Keratinocyte (primary cell): Measurements from ENCODE around the gene OR10H2. TPM values are rescaled to one million over a fixed set of nuclear protein-coding genes. Genes with fewer than 3 reads are reported as not detected.

Source experiments
- DNase-seq: peaks from one replicate; pipeline ENCODE4 v3.0.0-alpha.2; 2011; ENCODE audit warnings: low read depth, missing footprints, low spot score
- FAIRE-seq: peaks from 2 replicates; lab custom pipeline; 2011; peaks lifted over from hg19 to GRCh38; lab: Jason Lieb, UNC
- H2AFZ ChIP-seq: 2 replicates; pipeline ENCODE4 v1.6.0; 2012; ENCODE audit warnings: low read length, control low read depth, inconsistent platforms; ENCODE audit not compliant: control insufficient read depth
- H3K27ac ChIP-seq: 2 replicates; pipeline ENCODE4 v1.5.1; 2011; ENCODE audit warnings: low read length; ENCODE audit not compliant: control insufficient read depth, insufficient read depth
- H3K27me3 ChIP-seq: 3 replicates; pipeline ENCODE4 v1.6.0; 2011; ENCODE audit warnings: low read length; ENCODE audit not compliant: control insufficient read depth, insufficient read depth; ENCODE audit errors: extremely low read depth
- H3K36me3 ChIP-seq, 2 experiments: 2 replicates in 1 of 2; 3 replicates in 1 of 2; pipeline ENCODE4 v1.5.1; 2011; ENCODE audit warnings: low read length in 2 of 2, mild to moderate bottlenecking in 1 of 2; ENCODE audit not compliant: control insufficient read depth in 2 of 2, insufficient read depth in 2 of 2; ENCODE audit errors: extremely low read depth in 1 of 2
- H3K4me1 ChIP-seq: 3 replicates; pipeline ENCODE4 v1.5.1; 2011; ENCODE audit warnings: low read length; ENCODE audit not compliant: control insufficient read depth, insufficient read depth; ENCODE audit errors: extremely low read depth
- H3K4me2 ChIP-seq: 3 replicates; pipeline ENCODE4 v1.6.0; 2011; ENCODE audit warnings: low read depth, low read length; ENCODE audit not compliant: control insufficient read depth, insufficient read depth; ENCODE audit errors: extremely low read depth
- H3K4me3 ChIP-seq, 3 experiments: fragments of 200-600 bp in 1 of 3; sonication (generic) in 1 of 3; 2 replicates in 2 of 3; 3 replicates in 1 of 3; pipeline ENCODE4 v1.5.1; 2011 to 2016; ENCODE audit warnings: low read length in 3 of 3, mild to moderate bottlenecking in 3 of 3, control low read depth in 2 of 3, inconsistent platforms in 1 of 3, low read depth in 1 of 3, mixed read lengths in 1 of 3, mixed run types in 1 of 3, moderate library complexity in 1 of 3; ENCODE audit not compliant: control insufficient read depth in 2 of 3, insufficient read depth in 2 of 3; ENCODE audit errors: extremely low read depth in 1 of 3
- H3K79me2 ChIP-seq: 2 replicates; pipeline ENCODE4 v1.6.0; 2012; ENCODE audit warnings: low read length; ENCODE audit not compliant: control insufficient read depth, insufficient read depth
- H3K9ac ChIP-seq: 3 replicates; pipeline ENCODE4 v1.6.0; 2011; ENCODE audit warnings: low read length; ENCODE audit not compliant: control insufficient read depth, insufficient read depth; ENCODE audit errors: extremely low read depth
- H3K9me1 ChIP-seq: 3 replicates; pipeline ENCODE4 v1.6.0; 2011; ENCODE audit warnings: low read length; ENCODE audit not compliant: control insufficient read depth, insufficient read depth; ENCODE audit errors: extremely low read depth
- H3K9me3 ChIP-seq: 2 replicates; pipeline ENCODE4 v1.5.1; 2012; ENCODE audit warnings: low read depth, low read length; ENCODE audit not compliant: control insufficient read depth
- H4K20me1 ChIP-seq: 3 replicates; pipeline ENCODE4 v1.6.0; 2011; ENCODE audit warnings: low read length; ENCODE audit not compliant: control insufficient read depth, insufficient read depth; ENCODE audit errors: extremely low read depth
- EZH2 ChIP-seq: IDR thresholded peaks from one replicate; pipeline ENCODE4 v1.6.1; 2012; ENCODE audit warnings: inconsistent platforms, mild to moderate bottlenecking, low read length, moderate library complexity
- dilution Hi-C: fragments of 300-500 bp; cut with MboI; formaldehyde crosslinking; loops from one replicate; pipeline ENCODE4 v1.7.0; 2020; ENCODE audit warnings: low sequenced_read_pairs; ENCODE audit not compliant: extremely low pct_ligation_motif_present
- polyA plus RNA-seq, 5 experiments: library from polyadenylated mRNA; depleted of rRNA in 3 of 5; stranded (reverse) in 3 of 5; stranded (forward) in 1 of 5; unstranded in 1 of 5; fragments of >200 nt; gene quantifications; 1 replicate in 1 of 5; 2 replicates in 3 of 5; 3 replicates in 1 of 5; pipeline versions ENCODE4 v1.2.1 to v1.2.3, GENCODE V29; 2011 to 2012; ENCODE audit warnings: missing spikeins in 2 of 5, low read depth in 1 of 5, low replicate concordance in 1 of 5
- TF ChIP-seq, protein P1 (sequence below), 3 experiments: IDR thresholded peaks in 1 of 3; conservative IDR thresholded peaks in 1 of 3; optimal IDR thresholded peaks in 1 of 3; 2 replicates in 2 of 3; 3 replicates in 1 of 3; pipeline versions ENCODE3 to v1.5.1; 2011; ENCODE audit warnings: low read length in 3 of 3, mild to moderate bottlenecking in 3 of 3, moderate library complexity in 2 of 3, control low read depth in 1 of 3, inconsistent platforms in 1 of 3; ENCODE audit not compliant: insufficient read depth in 2 of 3; ENCODE audit errors: extremely low read depth in 1 of 3

Gene OR10H2
- polyA plus RNA-seq, 1 donor (not counting 4 experiments of a cell fraction or from before 2014, with no cell fraction given): not detected

DNA sequence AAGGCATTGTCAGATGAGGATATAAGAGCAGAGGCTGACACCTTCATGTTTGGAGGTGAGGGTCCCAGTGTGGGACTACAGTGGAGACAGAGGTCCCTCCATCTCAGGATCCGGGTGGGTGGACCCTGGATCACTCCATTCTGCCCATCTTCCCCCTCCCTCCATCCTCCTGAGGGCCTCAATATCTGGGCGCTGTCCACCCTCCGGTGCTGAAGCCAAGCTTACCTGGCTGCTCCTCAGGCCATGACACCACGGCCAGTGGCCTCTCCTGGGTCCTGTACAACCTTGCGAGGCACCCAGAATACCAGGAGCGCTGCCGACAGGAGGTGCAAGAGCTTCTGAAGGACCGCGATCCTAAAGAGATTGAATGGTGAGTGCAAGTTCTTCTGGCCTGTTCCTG, 43.0 kb upstream of the OR10H2 start:
- no peaks in the 10 kb centered on the region for H3K9me3 ChIP-seq
- dilution Hi-C loops: no loop called here
- H3K9ac ChIP-seq: no peak overlapping the region
- no peak overlapping the region for H2AFZ ChIP-seq
- H3K4me3 ChIP-seq: no peak overlapping the region
- TF ChIP-seq EZH2: no peak
- TF ChIP-seq, protein P1, sequence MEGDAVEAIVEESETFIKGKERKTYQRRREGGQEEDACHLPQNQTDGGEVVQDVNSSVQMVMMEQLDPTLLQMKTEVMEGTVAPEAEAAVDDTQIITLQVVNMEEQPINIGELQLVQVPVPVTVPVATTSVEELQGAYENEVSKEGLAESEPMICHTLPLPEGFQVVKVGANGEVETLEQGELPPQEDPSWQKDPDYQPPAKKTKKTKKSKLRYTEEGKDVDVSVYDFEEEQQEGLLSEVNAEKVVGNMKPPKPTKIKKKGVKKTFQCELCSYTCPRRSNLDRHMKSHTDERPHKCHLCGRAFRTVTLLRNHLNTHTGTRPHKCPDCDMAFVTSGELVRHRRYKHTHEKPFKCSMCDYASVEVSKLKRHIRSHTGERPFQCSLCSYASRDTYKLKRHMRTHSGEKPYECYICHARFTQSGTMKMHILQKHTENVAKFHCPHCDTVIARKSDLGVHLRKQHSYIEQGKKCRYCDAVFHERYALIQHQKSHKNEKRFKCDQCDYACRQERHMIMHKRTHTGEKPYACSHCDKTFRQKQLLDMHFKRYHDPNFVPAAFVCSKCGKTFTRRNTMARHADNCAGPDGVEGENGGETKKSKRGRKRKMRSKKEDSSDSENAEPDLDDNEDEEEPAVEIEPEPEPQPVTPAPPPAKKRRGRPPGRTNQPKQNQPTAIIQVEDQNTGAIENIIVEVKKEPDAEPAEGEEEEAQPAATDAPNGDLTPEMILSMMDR (optimal IDR thresholded peaks at IDR 0.05 in 1 of 3, IDR thresholded peaks at IDR 0.05 in 1 of 3, conservative IDR thresholded peaks at IDR 0.05 in 1 of 3; ENCODE audit: extremely low read depth in 1 of 3, insufficient read depth in 2 of 3, low read length in 3 of 3): no peak
- H3K27me3 ChIP-seq: no peaks in the 10 kb centered on the region
- FAIRE-seq: no peak
- no peak for DNase-seq
- no peak overlapping the region for H3K4me2 ChIP-seq
- H3K36me3 ChIP-seq: no peaks in the 10 kb centered on the region
- no peaks in the 10 kb centered on the region for H3K9me1 ChIP-seq
- no peaks in the 10 kb centered on the region for H4K20me1 ChIP-seq
- no peak overlapping the region for H3K27ac ChIP-seq
- H3K79me2 ChIP-seq: no peaks in the 10 kb centered on the region
- H3K4me1 ChIP-seq: no peaks in the 10 kb centered on the region

DNA sequence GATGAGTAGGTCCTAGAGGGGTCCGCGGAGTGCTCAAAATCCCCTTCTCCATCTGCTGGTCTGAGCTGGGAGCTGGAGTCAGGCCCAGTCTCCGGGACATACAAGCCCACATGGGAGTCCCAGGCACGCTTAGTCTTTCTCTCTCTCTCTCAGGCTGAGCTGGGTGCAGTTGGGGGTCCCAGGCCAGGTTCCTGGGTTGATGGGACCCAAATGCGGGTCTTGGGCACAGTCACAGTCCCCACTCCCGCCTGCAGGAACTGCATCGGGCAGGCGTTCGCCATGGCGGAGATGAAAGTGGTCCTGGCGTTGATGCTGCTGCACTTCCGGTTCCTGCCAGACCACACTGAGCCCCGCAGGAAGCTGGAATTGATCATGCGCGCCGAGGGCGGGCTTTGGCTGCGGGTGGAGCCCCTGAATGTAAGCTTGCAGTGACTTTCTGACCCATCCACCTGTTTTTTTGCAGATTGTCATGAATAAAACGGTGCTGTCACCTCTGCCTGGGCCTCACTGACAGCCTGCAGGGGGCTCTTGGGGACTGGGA, 31.1 kb upstream of the OR10H2 start:
- Histone ChIP-seq H2AFZ (no peak overlapping the region), H3K79me2 (no peaks in the 10 kb centered on the region), H3K27ac (no peak overlapping the region), H3K9me3 (no peaks in the 10 kb centered on the region), H4K20me1 (no peaks in the 10 kb centered on the region), H3K27me3 (no peaks in the 10 kb centered on the region), H3K36me3 (no peaks in the 10 kb centered on the region), H3K9ac (no peak overlapping the region), H3K4me3 (no peak overlapping the region), H3K9me1 (no peaks in the 10 kb centered on the region), H3K4me2 (no peak overlapping the region), H3K4me1 (no peaks in the 10 kb centered on the region)
- dilution Hi-C loops: no loop called here
- no peak for TF ChIP-seq EZH2
- TF ChIP-seq, protein P1 (optimal IDR thresholded peaks at IDR 0.05 in 1 of 3, IDR thresholded peaks at IDR 0.05 in 1 of 3, conservative IDR thresholded peaks at IDR 0.05 in 1 of 3; ENCODE audit: extremely low read depth in 1 of 3, insufficient read depth in 2 of 3, low read length in 3 of 3): no peak
- FAIRE-seq (no peak), DNase-seq (no peak)
